Liver (tissue), 9 donors: Measurements from ENCODE around the gene FMOD. TPM values are rescaled to one million over a fixed set of nuclear protein-coding genes. Genes with fewer than 3 reads are reported as not detected.

Experiments
- DNase-seq: peaks from one replicate; pipeline ENCODE4 v3.0.0-alpha.2; 2017; ENCODE audit warnings: low spot score
- H3K27ac ChIP-seq, 2 donors: one replicate each; pipeline ENCODE4 v1.7.0; 2013; ENCODE audit warnings: inconsistent platforms in 2 of 2, low read length in 2 of 2, control low read depth in 1 of 2, low read depth in 1 of 2, mild to moderate bottlenecking in 1 of 2
- H3K27me3 ChIP-seq, 4 donors: one replicate each; pipeline versions ENCODE4 v1.6.1 to v1.7.0; 2013; ENCODE audit warnings: low read length in 3 of 4, inconsistent platforms in 1 of 4, mild to moderate bottlenecking in 1 of 4, moderate library complexity in 1 of 4; ENCODE audit not compliant: control insufficient read depth in 4 of 4, insufficient read depth in 4 of 4
- H3K36me3 ChIP-seq, 4 donors: one replicate each; pipeline versions ENCODE4 v1.6.1 to v1.7.0; 2013; ENCODE audit warnings: low read length in 3 of 4, mild to moderate bottlenecking in 3 of 4, low read depth in 1 of 4, moderate library complexity in 1 of 4; ENCODE audit not compliant: control insufficient read depth in 4 of 4, insufficient read depth in 3 of 4
- H3K4me1 ChIP-seq, 4 donors: one replicate each; pipeline versions ENCODE4 v1.6.1 to v1.7.0; 2013; ENCODE audit warnings: low read length in 3 of 4, mild to moderate bottlenecking in 3 of 4, moderate library complexity in 1 of 4; ENCODE audit not compliant: control insufficient read depth in 4 of 4, insufficient read depth in 4 of 4
- H3K4me3 ChIP-seq, 3 donors: one replicate each; pipeline versions ENCODE4 v1.6.1 to v1.7.0; 2013; ENCODE audit warnings: low read length in 3 of 3, control low read depth in 1 of 3, low read depth in 1 of 3, mild to moderate bottlenecking in 1 of 3
- H3K9ac ChIP-seq, 2 donors: one replicate each; pipeline ENCODE4 v1.7.0; 2013; ENCODE audit warnings: low read length in 2 of 2, mild to moderate bottlenecking in 2 of 2, moderate library complexity in 2 of 2, control low read depth in 1 of 2, low read depth in 1 of 2
- H3K9me3 ChIP-seq, 4 donors: one replicate each; pipeline versions ENCODE4 v1.6.1 to v1.7.0; 2013; ENCODE audit warnings: low read length in 3 of 4; ENCODE audit not compliant: control insufficient read depth in 4 of 4
- FOXA1 ChIP-seq: IDR thresholded peaks from 2 replicates; pipeline ENCODE4 v1.6.1; 2016; ENCODE audit warnings: antibody characterized with exemption
- FOXA2 ChIP-seq: IDR thresholded peaks from 2 replicates; pipeline ENCODE4 v1.6.1; 2016; ENCODE audit warnings: antibody characterized with exemption
- GABPA ChIP-seq, 2 donors: IDR thresholded peaks in 1 of 2; conservative IDR thresholded peaks in 1 of 2; 2 replicates each; pipeline ENCODE4 v1.6.1; 2016; ENCODE audit warnings: antibody characterized with exemption in 2 of 2, mild to moderate bottlenecking in 1 of 2, moderate library complexity in 1 of 2
- HNF4A ChIP-seq, 2 donors: conservative IDR thresholded peaks; 2 replicates each; pipeline ENCODE4 v1.6.1; 2016; ENCODE audit warnings: antibody characterized with exemption in 2 of 2, mild to moderate bottlenecking in 2 of 2
- NR2F2 ChIP-seq: IDR thresholded peaks from 2 replicates; pipeline ENCODE4 v1.6.1; 2016; ENCODE audit warnings: antibody characterized with exemption
- RAD21 ChIP-seq, 2 donors: IDR thresholded peaks; 2 replicates each; pipeline ENCODE4 v1.6.1; 2016; ENCODE audit warnings: antibody characterized with exemption in 2 of 2, mild to moderate bottlenecking in 2 of 2
- RXRA ChIP-seq, 2 donors: IDR thresholded peaks; 2 replicates each; pipeline ENCODE4 v1.6.1; 2017 to 2018; ENCODE audit warnings: antibody characterized with exemption in 2 of 2, mild to moderate bottlenecking in 1 of 2
- TAF1 ChIP-seq: conservative IDR thresholded peaks from 2 replicates; pipeline ENCODE4 v1.6.1; 2016; ENCODE audit warnings: antibody characterized with exemption, mild to moderate bottlenecking
- WGBS: extraction: QIAGEN DNeasy Blood & Tissue Kit; methylation state at CpG from one replicate; pipeline ENCODE4 v1.1.7; 2013; 5-methylcytosine and 5-hydroxymethylcytosine counted together
- polyA plus RNA-seq, 2 donors: library from polyadenylated mRNA; stranded (reverse) in 1 of 2; unstranded in 1 of 2; fragments of 200-250 nt in 1 of 2; fragments of >200 nt in 1 of 2; fragmentation: Nextera tagmentation in 1 of 2; extraction: Ambion mirVana in 1 of 2; gene quantifications; one replicate each; pipeline versions ENCODE4 v1.2.1 to v1.2.3, GENCODE V29; 2013 to 2015
- total RNA-seq, 2 donors: library from RNA; depleted of rRNA; stranded (reverse); fragments of >200 nt; gene quantifications; one replicate each; pipeline ENCODE4 v1.2.3, GENCODE V29; 2014
- TF ChIP-seq, protein P1 (sequence below): IDR thresholded peaks from 2 replicates; pipeline ENCODE4 v1.6.1; 2016; ENCODE audit warnings: antibody characterized with exemption, mild to moderate bottlenecking
- TF ChIP-seq, protein P2 (sequence below): IDR thresholded peaks from 2 replicates; pipeline ENCODE4 v1.6.1; 2016; ENCODE audit warnings: antibody characterized with exemption
- donor health status: healthy.
- donor health status: healthy.
- donor health status: healthy.
- donor health status: healthy.
- donor health status: healthy.

The FMOD gene
- total and polyA plus RNA-seq, 4 donors: 1.0 to 7.0 (median 2.4) TPM

DNA sequence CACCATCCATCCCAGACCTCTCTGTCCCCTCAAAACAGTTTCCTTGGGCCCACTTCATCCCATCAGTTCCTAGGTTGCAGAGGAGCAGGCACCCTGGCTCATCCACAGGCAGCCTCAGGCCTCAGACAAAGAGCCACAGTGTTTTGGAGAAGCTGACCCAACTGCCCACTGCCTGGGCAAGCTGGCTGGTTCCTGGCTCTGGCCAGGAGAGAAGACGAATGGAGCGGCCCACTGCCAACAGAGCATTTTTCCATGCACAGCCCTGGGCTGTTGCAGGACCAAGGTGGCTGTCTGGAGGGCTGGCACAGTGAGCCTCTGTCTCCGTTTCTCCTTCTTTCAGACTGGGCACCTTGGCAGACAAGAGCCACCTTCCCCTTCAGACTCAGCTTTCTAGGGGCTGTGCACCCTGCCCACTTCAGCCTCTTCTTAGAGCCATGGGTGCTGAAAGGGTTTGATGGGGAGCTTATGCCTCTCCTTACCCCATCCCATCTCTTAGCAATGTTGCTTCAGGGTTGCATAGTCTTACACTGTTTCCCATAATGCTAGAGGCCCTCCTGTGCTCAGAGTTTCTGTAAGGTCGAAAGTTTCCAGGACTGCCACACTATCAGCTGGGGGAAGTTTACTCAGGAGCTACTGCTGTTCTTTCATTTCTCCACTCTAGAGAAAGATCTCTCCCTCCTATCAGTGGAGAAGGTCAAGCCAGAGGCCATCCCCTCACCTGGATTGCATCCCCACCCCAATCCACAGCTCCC, 973 bp downstream of the FMOD start:
- H3K4me3 ChIP-seq: no peak overlapping the region
- H3K27me3 ChIP-seq: peaks cover 0 to 6% (median 0%) of the 10 kb centered on the region in 4 donors
- H3K27ac ChIP-seq: no peak overlapping the region
- TF ChIP-seq TAF1 (no peak), RAD21 (IDR thresholded peaks at IDR 0.05) (no peak), NR2F2 (no peak), FOXA2 (no peak)
- TF ChIP-seq, protein P1, sequence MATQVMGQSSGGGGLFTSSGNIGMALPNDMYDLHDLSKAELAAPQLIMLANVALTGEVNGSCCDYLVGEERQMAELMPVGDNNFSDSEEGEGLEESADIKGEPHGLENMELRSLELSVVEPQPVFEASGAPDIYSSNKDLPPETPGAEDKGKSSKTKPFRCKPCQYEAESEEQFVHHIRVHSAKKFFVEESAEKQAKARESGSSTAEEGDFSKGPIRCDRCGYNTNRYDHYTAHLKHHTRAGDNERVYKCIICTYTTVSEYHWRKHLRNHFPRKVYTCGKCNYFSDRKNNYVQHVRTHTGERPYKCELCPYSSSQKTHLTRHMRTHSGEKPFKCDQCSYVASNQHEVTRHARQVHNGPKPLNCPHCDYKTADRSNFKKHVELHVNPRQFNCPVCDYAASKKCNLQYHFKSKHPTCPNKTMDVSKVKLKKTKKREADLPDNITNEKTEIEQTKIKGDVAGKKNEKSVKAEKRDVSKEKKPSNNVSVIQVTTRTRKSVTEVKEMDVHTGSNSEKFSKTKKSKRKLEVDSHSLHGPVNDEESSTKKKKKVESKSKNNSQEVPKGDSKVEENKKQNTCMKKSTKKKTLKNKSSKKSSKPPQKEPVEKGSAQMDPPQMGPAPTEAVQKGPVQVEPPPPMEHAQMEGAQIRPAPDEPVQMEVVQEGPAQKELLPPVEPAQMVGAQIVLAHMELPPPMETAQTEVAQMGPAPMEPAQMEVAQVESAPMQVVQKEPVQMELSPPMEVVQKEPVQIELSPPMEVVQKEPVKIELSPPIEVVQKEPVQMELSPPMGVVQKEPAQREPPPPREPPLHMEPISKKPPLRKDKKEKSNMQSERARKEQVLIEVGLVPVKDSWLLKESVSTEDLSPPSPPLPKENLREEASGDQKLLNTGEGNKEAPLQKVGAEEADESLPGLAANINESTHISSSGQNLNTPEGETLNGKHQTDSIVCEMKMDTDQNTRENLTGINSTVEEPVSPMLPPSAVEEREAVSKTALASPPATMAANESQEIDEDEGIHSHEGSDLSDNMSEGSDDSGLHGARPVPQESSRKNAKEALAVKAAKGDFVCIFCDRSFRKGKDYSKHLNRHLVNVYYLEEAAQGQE: no peak
- TF ChIP-seq, protein P2, sequence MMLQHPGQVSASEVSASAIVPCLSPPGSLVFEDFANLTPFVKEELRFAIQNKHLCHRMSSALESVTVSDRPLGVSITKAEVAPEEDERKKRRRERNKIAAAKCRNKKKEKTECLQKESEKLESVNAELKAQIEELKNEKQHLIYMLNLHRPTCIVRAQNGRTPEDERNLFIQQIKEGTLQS: no peak
- 87% methylated on average over 4 of the region's 4 CpGs for WGBS
- no peak overlapping the region for H3K9ac ChIP-seq
- no peaks in the 10 kb centered on the region for H3K9me3 ChIP-seq
- H3K4me1 ChIP-seq: no peaks in the 10 kb centered on the region
- no peaks in the 10 kb centered on the region for H3K36me3 ChIP-seq
- DNase-seq: no peak

DNA sequence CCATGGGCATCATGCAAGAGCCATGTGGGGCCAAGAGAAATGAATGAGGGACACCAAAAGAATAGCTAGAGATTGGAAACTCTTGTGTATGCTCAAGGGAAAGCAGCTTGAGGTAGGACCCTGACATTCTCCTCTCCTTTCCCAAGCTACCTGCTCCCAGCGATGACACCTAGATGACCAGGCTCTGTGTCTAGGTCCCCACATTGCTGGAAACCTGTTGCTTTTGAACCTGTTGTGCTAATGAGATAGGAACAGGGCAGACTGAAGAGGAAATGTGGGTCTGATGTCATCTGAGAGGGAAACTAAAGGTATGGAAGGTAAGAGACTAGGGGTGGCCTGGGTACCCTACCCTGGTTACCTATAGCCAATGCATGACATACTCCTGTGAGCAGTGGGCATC, 1.8 kb downstream of the FMOD start:
- no peak overlapping the region for H3K4me3 ChIP-seq
- no peaks in the 10 kb centered on the region for H3K36me3 ChIP-seq
- H3K27me3 ChIP-seq: peaks cover 0 to 6% (median 0%) of the 10 kb centered on the region in 4 donors
- no peak overlapping the region for H3K9ac ChIP-seq
- H3K27ac ChIP-seq: no peak overlapping the region
- DNase-seq: no peak
- no peaks in the 10 kb centered on the region for H3K4me1 ChIP-seq
- WGBS: 100% methylated on average over 1 of the region's 1 CpG
- TF ChIP-seq RXRA (IDR thresholded peaks at IDR 0.05): no peak
- no peak for TF ChIP-seq HNF4A (conservative IDR thresholded peaks at IDR 0.05)
- H3K9me3 ChIP-seq: no peaks in the 10 kb centered on the region

DNA sequence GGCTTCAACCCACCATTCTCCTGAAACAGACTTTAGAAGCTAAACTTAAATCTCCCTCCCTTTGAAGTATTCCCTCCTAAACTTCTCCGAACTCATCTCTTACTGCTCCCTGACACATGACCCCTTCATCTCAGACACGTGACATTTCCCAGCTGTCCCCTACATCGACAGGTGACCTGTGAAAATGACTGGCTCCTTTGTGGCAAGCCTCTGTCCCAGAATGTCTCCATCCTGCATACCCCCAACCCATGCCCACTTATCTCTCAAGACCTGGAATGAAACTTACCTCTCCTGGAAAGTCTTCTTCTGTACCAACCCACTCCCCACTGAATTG, 4.2 kb downstream of the FMOD start:
- Histone ChIP-seq H3K9me3 (no peaks in the 10 kb centered on the region), H3K27ac (no peak overlapping the region), H3K4me3 (no peak overlapping the region), H3K4me1 (no peaks in the 10 kb centered on the region), H3K9ac (no peak overlapping the region), H3K36me3 (no peaks in the 10 kb centered on the region), H3K27me3 (peaks cover 0 to 6% (median 0%) of the 10 kb centered on the region in 4 donors)
- TF ChIP-seq GABPA (IDR thresholded peaks at IDR 0.05 in 1 of 2, conservative IDR thresholded peaks at IDR 0.05 in 1 of 2) (no peak), NR2F2 (no peak), FOXA1 (no peak)
- TF ChIP-seq, protein P2: no peak
- WGBS: 86% methylated on average over 3 of the region's 3 CpGs
- DNase-seq: no peak
